BE2C (cell line): ENCODE measurements around the gene FBF1.
"Not testable (repeated sequence)": the region's sequence is repeated elsewhere in the genome, so short reads cannot be mapped to it uniquely, and the experiment has no call there.

Experiments used
- DNase-seq: peaks from one replicate; pipeline ENCODE4 v3.0.0-alpha.2; 2020
- H3K27me3 ChIP-seq: fragments of 250-450 bp; sonication (Bioruptor Pico); 2 replicates; pipeline ENCODE4 v1.5.1; 2020; ENCODE audit warnings: mild to moderate bottlenecking
- H3K36me3 ChIP-seq: fragments of 250-450 bp; sonication (Bioruptor Pico); 2 replicates; pipeline ENCODE4 v1.5.1; 2020; ENCODE audit warnings: mild to moderate bottlenecking
- H3K4me1 ChIP-seq: fragments of 250-450 bp; sonication (Bioruptor Pico); 2 replicates; pipeline ENCODE4 v1.5.1; 2020
- H3K4me3 ChIP-seq: 2 replicates; pipeline ENCODE4 v1.5.1; 2011; ENCODE audit warnings: low read depth, low read length
- H3K9me3 ChIP-seq: fragments of 250-450 bp; sonication (Bioruptor Pico); 2 replicates; pipeline ENCODE4 v1.5.1; 2020
- CTCF ChIP-seq: IDR thresholded peaks from 2 replicates; pipeline ENCODE4 v1.5.1; 2012; ENCODE audit warnings: mild to moderate bottlenecking, low read depth, low read length

Gene FBF1

DNA sequence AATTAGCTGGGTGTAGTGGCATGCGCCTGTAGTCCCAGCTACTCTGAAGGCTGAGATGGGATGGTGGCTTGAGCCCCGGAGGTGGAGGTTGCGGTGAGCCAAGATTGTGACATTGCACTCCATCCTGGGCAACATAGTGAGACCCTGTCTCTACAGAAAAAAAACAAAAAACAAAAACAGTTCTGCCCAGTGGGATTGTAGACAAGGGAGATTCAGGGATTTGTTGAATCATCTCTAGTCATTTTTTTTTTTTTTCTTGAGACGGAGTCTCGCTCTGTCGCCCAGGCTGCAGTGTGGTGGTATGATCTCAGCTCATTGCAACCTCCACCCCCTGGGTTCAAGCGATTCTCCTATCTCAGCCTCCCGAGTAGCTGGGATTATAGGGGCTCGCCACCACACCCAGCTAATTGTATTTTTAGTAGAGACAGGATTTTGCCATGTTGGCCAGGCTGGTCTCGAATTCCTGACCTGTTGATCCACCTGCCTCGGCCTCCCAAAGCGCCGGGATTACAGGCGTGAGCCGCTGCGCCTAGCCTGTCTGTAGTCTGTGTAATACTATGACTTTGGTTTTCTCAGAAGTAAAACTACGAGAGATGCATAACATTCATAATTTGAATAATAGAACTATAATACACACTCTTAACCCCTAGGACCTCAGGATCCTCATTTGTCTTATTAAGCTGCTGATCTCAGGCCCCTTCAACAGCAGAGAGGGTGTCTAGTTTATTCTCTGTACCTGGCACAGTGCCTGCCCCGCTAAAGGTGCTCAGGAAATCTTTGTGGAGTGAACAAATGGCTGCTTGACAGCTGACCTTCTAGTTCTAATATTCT is 39.6 kb upstream of the FBF1 start:
- no peaks in the 10 kb centered on the region for H3K36me3 ChIP-seq
- no peaks in the 10 kb centered on the region for H3K27me3 ChIP-seq
- peak overlapping the region; percentile 96 for H3K4me3 ChIP-seq
- no peak for TF ChIP-seq CTCF
- H3K9me3 ChIP-seq: no peaks in the 10 kb centered on the region
- H3K4me1 ChIP-seq: peaks cover 9% of the 10 kb centered on the region
- no peak for DNase-seq

- Histone ChIP-seq H3K9me3 (no peaks in the 10 kb centered on the region), H3K27me3 (no peaks in the 10 kb centered on the region), H3K4me3 (peak overlapping the region; percentile 96), H3K4me1 (peaks cover 9% of the 10 kb centered on the region), H3K36me3 (no peaks in the 10 kb centered on the region)
- TF ChIP-seq CTCF: no peak
- DNase-seq: no peak
Observed at GRCh38 chr17:75979705-75980187, 38.9 kb upstream of the FBF1 start.

- DNase-seq: peak; percentile 99
- TF ChIP-seq CTCF: peak; percentile 20
- Histone ChIP-seq H3K36me3 (no peaks in the 10 kb centered on the region), H3K4me1 (peaks cover 9% of the 10 kb centered on the region), H3K27me3 (no peaks in the 10 kb centered on the region), H3K4me3 (peak within 1 kb of the TSS; percentile 96), H3K9me3 (no peaks in the 10 kb centered on the region)
Observed at GRCh38 chr17:75978938-75979704, 38.3 kb upstream of the FBF1 start, which contains the start of the genes ACOX1 and TEN1. Gene ACOX1 (minus strand): TSS chr17:75979166. CDS start chr17:75979073, 93 bp downstream. Gene TEN1 (plus strand): TSS chr17:75979240. CDS start chr17:75986193, 6,953 bp downstream.

- no peak for DNase-seq
- Histone ChIP-seq H3K4me3 (no peak overlapping the region), H3K4me1 (no peaks in the 10 kb centered on the region), H3K36me3 (peaks cover 3% of the 10 kb centered on the region; the same call in 1 of the 2 replicates), H3K9me3 (no peaks in the 10 kb centered on the region), H3K27me3 (no peaks in the 10 kb centered on the region)
- no peak for TF ChIP-seq CTCF
Observed at GRCh38 chr17:75976175-75976848, 35.5 kb upstream of the FBF1 start.

DNA sequence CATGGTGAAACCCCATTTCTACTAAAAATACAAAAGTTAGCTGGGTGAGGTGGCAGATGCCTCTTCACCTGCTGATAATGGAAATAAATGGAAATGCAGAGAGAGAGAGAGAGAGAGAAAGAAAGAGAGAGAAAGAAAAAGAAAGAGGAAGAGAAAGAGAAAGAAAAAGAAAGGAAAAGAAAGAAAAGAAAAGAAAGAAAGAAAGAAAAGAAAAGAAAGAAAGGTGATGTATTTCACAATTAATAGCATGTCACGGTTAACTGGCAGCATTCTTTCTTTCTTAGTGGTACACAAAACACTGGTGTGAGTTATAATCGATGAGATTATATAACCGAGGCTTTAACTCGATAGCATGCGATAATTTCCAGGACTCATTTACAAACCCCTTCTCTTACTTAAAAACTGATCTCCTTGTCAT is 34.9 kb upstream of the FBF1 start:
- no peaks in the 10 kb centered on the region for H3K27me3 ChIP-seq
- H3K9me3 ChIP-seq: no peaks in the 10 kb centered on the region
- no peak for TF ChIP-seq CTCF
- no peak overlapping the region for H3K4me3 ChIP-seq
- DNase-seq: no peak
- H3K4me1 ChIP-seq: no peaks in the 10 kb centered on the region
- H3K36me3 ChIP-seq: peaks cover 4% of the 10 kb centered on the region; the same call in 1 of the 2 replicates

DNA sequence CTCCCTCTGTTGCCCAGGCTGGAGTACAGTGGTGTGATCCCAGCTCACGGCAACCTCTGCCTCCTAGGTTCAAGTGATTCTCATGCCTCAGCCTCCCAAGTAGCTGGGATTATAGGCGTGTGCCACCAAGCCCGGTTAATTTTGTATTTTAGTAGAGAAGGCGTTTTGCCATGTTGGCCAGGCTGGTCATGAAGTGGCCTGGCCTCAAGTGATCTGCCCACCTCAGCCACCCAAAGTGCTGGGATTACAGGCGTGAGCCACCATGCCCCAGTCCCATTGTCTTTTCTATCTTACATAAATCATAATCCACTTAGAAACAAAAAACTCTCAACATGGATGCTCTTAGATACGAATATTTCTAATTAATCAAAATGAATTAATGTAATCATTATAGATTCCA is 34.3 kb upstream of the FBF1 start:
- H3K4me1 ChIP-seq, H3K9me3 ChIP-seq, H3K36me3 ChIP-seq, H3K4me3 ChIP-seq, DNase-seq, H3K27me3 ChIP-seq: not testable (repeated sequence)
